PFSK-1 (cell line): ENCODE data around the gene SPHK2.

ENCODE experiments used
- FOXP2 ChIP-seq: optimal IDR thresholded peaks from 2 replicates; pipeline ENCODE3; 2011; ENCODE audit warnings: borderline replicate concordance, control low read depth, inconsistent platforms; ENCODE audit not compliant: insufficient read depth; ENCODE audit errors: extremely low read length, extremely low read depth
- POLR2AphosphoS5 ChIP-seq: IDR thresholded peaks from 2 replicates; pipeline ENCODE4 v1.6.1; 2012; ENCODE audit warnings: low read depth, mild to moderate bottlenecking, control low read depth, low read length, moderate library complexity
- SIN3A ChIP-seq: IDR thresholded peaks from 2 replicates; pipeline ENCODE4 v1.6.1; 2012; ENCODE audit warnings: mild to moderate bottlenecking, low read length, moderate library complexity, borderline replicate concordance; ENCODE audit not compliant: insufficient read depth
- TAF1 ChIP-seq: IDR thresholded peaks from 2 replicates; pipeline ENCODE4 v1.6.1; 2012; ENCODE audit warnings: low read length, control low read depth, borderline replicate concordance; ENCODE audit not compliant: insufficient read depth
- TF ChIP-seq, protein P1 (sequence below), 2 experiments: IDR thresholded peaks; 2 replicates each; pipeline versions ENCODE4 v1.6.1 to v1.8.0; 2011 to 2012; ENCODE audit warnings: low read depth in 2 of 2, low read length in 2 of 2, control low read depth in 1 of 2, inconsistent platforms in 1 of 2, mild to moderate bottlenecking in 1 of 2, moderate library complexity in 1 of 2; ENCODE audit not compliant: insufficient read depth in 1 of 2

Gene SPHK2

DNA sequence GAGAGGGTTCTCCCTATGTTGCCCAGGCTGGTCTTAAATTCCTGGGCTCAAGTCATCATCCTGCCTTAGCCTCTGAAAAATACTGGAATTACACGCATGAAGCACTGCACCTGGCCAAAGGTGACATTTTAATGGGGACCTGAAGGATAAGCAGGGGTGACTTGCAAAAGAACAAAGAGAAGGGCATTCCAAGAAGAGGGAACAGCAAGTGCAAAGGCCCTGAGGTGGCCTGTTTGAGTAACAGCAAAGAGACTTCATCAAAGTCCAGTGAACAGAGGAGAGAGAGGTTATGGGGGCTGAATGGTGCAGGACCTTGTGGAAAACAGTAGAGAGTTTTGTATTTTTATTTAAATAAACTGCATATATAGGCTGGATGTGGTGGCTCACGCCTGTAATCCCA is 22.5 kb downstream of the SPHK2 start:
- TF ChIP-seq POLR2AphosphoS5 (no peak), TAF1 (no peak), SIN3A (no peak), FOXP2 (no peak)
- TF ChIP-seq, protein P1, sequence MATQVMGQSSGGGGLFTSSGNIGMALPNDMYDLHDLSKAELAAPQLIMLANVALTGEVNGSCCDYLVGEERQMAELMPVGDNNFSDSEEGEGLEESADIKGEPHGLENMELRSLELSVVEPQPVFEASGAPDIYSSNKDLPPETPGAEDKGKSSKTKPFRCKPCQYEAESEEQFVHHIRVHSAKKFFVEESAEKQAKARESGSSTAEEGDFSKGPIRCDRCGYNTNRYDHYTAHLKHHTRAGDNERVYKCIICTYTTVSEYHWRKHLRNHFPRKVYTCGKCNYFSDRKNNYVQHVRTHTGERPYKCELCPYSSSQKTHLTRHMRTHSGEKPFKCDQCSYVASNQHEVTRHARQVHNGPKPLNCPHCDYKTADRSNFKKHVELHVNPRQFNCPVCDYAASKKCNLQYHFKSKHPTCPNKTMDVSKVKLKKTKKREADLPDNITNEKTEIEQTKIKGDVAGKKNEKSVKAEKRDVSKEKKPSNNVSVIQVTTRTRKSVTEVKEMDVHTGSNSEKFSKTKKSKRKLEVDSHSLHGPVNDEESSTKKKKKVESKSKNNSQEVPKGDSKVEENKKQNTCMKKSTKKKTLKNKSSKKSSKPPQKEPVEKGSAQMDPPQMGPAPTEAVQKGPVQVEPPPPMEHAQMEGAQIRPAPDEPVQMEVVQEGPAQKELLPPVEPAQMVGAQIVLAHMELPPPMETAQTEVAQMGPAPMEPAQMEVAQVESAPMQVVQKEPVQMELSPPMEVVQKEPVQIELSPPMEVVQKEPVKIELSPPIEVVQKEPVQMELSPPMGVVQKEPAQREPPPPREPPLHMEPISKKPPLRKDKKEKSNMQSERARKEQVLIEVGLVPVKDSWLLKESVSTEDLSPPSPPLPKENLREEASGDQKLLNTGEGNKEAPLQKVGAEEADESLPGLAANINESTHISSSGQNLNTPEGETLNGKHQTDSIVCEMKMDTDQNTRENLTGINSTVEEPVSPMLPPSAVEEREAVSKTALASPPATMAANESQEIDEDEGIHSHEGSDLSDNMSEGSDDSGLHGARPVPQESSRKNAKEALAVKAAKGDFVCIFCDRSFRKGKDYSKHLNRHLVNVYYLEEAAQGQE (IDR thresholded peaks at IDR 0.05; ENCODE audit: insufficient read depth in 1 of 2, low read depth in 2 of 2, low read length in 2 of 2) = no peak

DNA sequence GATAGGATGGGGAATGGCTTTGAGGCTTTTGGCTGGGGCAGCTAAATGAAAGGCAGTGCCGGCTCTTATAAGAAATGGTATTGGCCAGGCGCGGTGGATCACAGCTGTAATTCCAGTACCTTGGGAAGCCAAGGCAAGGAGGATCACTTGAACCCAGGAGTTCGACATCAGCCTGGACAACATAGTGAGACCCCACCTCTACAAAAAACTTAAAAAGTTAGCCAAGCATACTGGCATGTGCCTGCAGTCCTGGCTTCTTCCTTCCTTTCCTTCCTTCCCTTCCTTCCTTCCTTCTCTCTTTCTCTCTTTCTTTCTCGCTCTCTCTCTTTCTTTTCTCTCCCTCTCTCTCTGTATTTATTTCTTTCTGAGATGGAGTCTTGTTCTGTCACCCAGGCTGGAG is 23.6 kb downstream of the SPHK2 start:
- TF ChIP-seq FOXP2 (no peak), POLR2AphosphoS5 (no peak), SIN3A (no peak)
- TF ChIP-seq, protein P1 (IDR thresholded peaks at IDR 0.05; ENCODE audit: insufficient read depth in 1 of 2, low read depth in 2 of 2, low read length in 2 of 2) = no peak

DNA sequence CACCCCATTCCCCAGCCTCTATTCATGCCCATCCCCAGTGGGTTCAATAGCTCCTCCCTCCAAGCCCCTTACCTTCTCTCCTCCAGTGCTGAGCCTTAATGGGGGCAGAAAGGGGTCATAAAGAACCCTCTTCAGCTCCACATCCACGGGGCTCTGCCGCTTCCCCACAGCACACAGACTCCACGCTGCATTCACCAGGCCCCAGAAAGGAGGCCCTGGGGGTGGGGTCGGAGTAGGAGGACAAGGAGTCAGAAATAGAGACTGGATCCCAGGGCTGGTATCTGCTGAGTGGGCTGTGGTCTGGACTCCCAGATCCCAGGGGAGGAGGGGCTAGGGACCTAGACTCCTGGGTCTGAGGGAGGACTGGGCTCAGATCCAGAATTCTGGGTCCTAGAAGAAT is 25.0 kb downstream of the SPHK2 start:
- no peak for TF ChIP-seq FOXP2
- TF ChIP-seq, protein P1 (IDR thresholded peaks at IDR 0.05; ENCODE audit: insufficient read depth in 1 of 2, low read depth in 2 of 2, low read length in 2 of 2) = no peak
- no peak for TF ChIP-seq SIN3A
- TF ChIP-seq TAF1 = no peak
- no peak for TF ChIP-seq POLR2AphosphoS5

DNA sequence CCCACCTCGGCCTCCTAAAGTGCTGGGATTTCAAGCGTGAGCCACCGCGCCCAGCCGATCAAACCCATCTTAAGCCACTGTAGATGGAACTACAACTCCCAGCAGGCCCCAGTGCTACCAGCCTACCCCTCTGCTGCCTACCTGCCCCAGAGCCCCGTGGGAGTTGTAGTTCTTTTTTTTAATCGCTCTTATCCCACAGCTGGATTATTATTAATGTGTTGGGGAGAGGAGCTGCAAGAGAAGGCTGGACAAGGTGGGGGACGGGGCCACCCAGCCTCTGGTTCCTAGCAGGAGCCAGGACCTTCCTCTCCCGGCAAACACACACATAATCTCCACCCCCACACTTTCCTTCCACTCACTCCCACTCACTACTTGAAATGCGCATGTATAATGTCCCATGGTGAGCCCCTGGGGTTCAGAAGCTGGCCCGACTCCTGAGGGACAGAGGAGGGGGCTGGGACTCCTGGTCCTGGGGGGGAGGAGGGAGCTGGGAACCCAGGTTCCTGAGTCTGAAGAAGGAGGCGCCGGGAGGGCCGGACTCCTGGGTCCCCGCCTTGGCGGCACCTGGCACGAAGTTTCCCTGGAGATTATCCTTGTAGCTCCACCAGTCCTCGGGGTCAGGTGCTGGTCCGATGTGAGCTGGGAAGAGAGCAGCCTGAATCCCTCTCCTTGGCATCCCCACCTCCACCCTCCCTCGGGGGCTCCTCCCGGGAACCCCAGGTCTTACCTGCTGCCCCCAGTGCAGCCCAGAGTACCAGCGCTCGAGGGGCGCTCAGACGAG is 25.7 kb downstream of the SPHK2 start:
- TF ChIP-seq SIN3A = no peak

DNA sequence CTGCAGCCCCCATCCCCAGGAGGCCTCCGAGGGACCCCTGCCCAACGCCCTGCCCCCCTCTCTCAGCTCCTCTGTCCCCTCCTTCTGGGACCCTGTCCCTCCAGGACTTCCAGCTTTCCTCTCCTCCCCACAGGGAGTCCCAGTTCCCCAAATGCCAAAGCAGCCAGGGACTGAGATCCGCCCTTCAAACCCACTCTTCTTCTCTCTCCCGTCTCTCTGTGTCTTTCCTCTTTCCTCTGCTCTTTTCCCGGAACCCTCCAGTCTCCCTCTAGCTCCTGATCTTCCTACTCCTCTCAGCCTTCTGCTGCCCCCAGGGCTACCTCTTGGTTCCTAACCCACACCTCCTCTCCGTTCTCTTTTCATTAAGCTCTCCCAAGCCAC is 26.3 kb downstream of the SPHK2 start:
- TF ChIP-seq POLR2AphosphoS5 (no peak), TAF1 (no peak), SIN3A (no peak), FOXP2 (no peak)
- TF ChIP-seq, protein P1 (IDR thresholded peaks at IDR 0.05; ENCODE audit: insufficient read depth in 1 of 2, low read depth in 2 of 2, low read length in 2 of 2) = no peak
